Body of pancreas (tissue), 4 donors: ENCODE results near the gene EHMT2. TPM values are rescaled to one million over a fixed set of nuclear protein-coding genes. Genes with fewer than 3 reads are reported as not detected.
A peak's percentile ranks its signal among the peaks of the same experiment; 100 is the strongest.

Experiments used
- ATAC-seq: fragments of 150-250 bp; one replicate; pipeline ENCODE4 v1.9.1; 2016
- DNase-seq, 4 donors: peaks; one replicate each; pipeline ENCODE4 v3.0.0-alpha.2; 2019
- H3K27ac ChIP-seq, 4 donors: fragments of 200-600 bp; sonication (generic); 1 replicate in 3 of 4; 2 replicates in 1 of 4; pipeline versions ENCODE4 v1.5.1 to v1.6.1; 2016 to 2019; ENCODE audit warnings: mild to moderate bottlenecking in 1 of 4, mixed read lengths in 1 of 4, moderate library complexity in 1 of 4
- H3K27me3 ChIP-seq, 2 donors: fragments of 200-600 bp; sonication (generic); one replicate each; pipeline ENCODE4 v1.6.0; 2016; ENCODE audit warnings: mild to moderate bottlenecking in 1 of 2
- H3K36me3 ChIP-seq, 2 donors: fragments of 200-600 bp; sonication (generic); replicated peaks in 1 of 2; 2 replicates each; pipeline ENCODE4 v1.5.1; 2016; ENCODE audit warnings: low read depth in 2 of 2; ENCODE audit not compliant: insufficient read depth in 1 of 2
- H3K4me1 ChIP-seq: fragments of 200-600 bp; sonication (generic); one replicate; pipeline ENCODE4 v1.6.0; 2016
- H3K4me3 ChIP-seq, 2 donors: fragments of 200-600 bp; sonication (generic); 1 replicate in 1 of 2; 2 replicates in 1 of 2; pipeline ENCODE4 v1.5.1; 2016 to 2019
- H3K9me3 ChIP-seq, 3 donors: fragments of 200-600 bp; sonication (generic); 1 replicate in 2 of 3; 2 replicates in 1 of 3; pipeline ENCODE4 v1.5.1; 2016
- CTCF ChIP-seq, 7 experiments: fragments of 450-650 bp in 4 of 7; fragments of 200-600 bp in 3 of 7; sonication (generic) in 3 of 7; IDR thresholded peaks; one replicate each; pipeline ENCODE4 v1.5.1; 2016 to 2019; ENCODE audit warnings: antibody characterized with exemption in 7 of 7
- POLR2A ChIP-seq, 3 donors: fragments of 450-650 bp; IDR thresholded peaks; one replicate each; pipeline ENCODE4 v1.6.1; 2016; ENCODE audit warnings: antibody characterized with exemption in 3 of 3, mild to moderate bottlenecking in 2 of 3
- WGBS, 2 donors: methylation state at CpG; one replicate each; pipeline ENCODE4 v1.1.5; 2017; 5-methylcytosine and 5-hydroxymethylcytosine counted together
- intact Hi-C: fragments of 100-400 bp; cut with DNase I; formaldehyde crosslinking; loops from one replicate; pipeline ENCODE4 v1.15.1; 2023
- total RNA-seq, 2 donors: library from RNA; depleted of rRNA; stranded (reverse); fragments of >200 nt; gene quantifications; one replicate each; pipeline ENCODE4 v1.1.0, GENCODE V29; 2016

Gene EHMT2
- total RNA-seq, 2 donors from 2014 or later: 35.8 to 87.7 TPM

- no peak for DNase-seq
- peaks cover 0 to 2% of the 10 kb centered on the region in 2 donors for H3K36me3 ChIP-seq
- H3K27me3 ChIP-seq: no peaks in the 10 kb centered on the region
- H3K4me3 ChIP-seq: no peak overlapping the region
- ATAC-seq: no peak
- no peak for TF ChIP-seq CTCF (IDR thresholded peaks at IDR 0.05)
- no peak for TF ChIP-seq POLR2A (IDR thresholded peaks at IDR 0.05)
- H3K27ac ChIP-seq: peak overlapping the region in 3 of 4 donors; percentile 80 to 87 (median 86)
- 47 to 51% methylated on average over 4 of the region's 4 CpGs for WGBS, 2 donors
- H3K4me1 ChIP-seq: peaks cover 32% of the 10 kb centered on the region
- no peaks in the 10 kb centered on the region for H3K9me3 ChIP-seq
- intact Hi-C loops: no loop called here
These were observed 1.0 kb downstream of the EHMT2 start for GRCh38 chr6:31896493-31896855.

GRCh38 chr6:31892821-31893220, 4.7 kb downstream of the EHMT2 start:
- no peak for DNase-seq
- no peak for ATAC-seq
- H3K27ac ChIP-seq: no peak overlapping the region
- WGBS, 2 donors: 50 to 82% methylated on average over 1 to 5 of the region's 6 CpGs
- no peak overlapping the region for H3K4me3 ChIP-seq
- no peaks in the 10 kb centered on the region for H3K9me3 ChIP-seq
- H3K36me3 ChIP-seq: peaks cover 0 to 7% of the 10 kb centered on the region in 2 donors
- TF ChIP-seq POLR2A (IDR thresholded peaks at IDR 0.05): no peak
- no peak for TF ChIP-seq CTCF (IDR thresholded peaks at IDR 0.05)
- peaks cover 9% of the 10 kb centered on the region for H3K4me1 ChIP-seq
- H3K27me3 ChIP-seq: no peaks in the 10 kb centered on the region
- intact Hi-C loops: no loop called here

- WGBS, 2 donors: 90 to 97% methylated on average over 3 of the region's 3 CpGs
- ATAC-seq (no peak), DNase-seq (no peak)
- no peaks in the 10 kb centered on the region for H3K27me3 ChIP-seq
- no peaks in the 10 kb centered on the region for H3K4me1 ChIP-seq
- H3K9me3 ChIP-seq: no peaks in the 10 kb centered on the region
- intact Hi-C loops: no loop called here
- peaks cover 0 to 21% of the 10 kb centered on the region in 2 donors for H3K36me3 ChIP-seq
- TF ChIP-seq CTCF (IDR thresholded peaks at IDR 0.05): no peak
- no peak for TF ChIP-seq POLR2A (IDR thresholded peaks at IDR 0.05)
- H3K4me3 ChIP-seq: no peak overlapping the region
- no peak overlapping the region for H3K27ac ChIP-seq
These were observed 8.0 kb downstream of the EHMT2 start for GRCh38 chr6:31889331-31889972.

- TF ChIP-seq CTCF (IDR thresholded peaks at IDR 0.05): peak in 6 of 7 experiments; percentile 29 to 69 (median 52)
- TF ChIP-seq POLR2A (IDR thresholded peaks at IDR 0.05): no peak
- intact Hi-C loops: no loop called here
These were observed 8.9 kb downstream of the EHMT2 start for GRCh38 chr6:31888276-31889258.

More at GRCh38 chr6:31888276-31889258, 8.9 kb downstream of the EHMT2 start:
- no peak overlapping the region for H3K4me3 ChIP-seq
- peak in 2 of 4 donors; percentile 31 to 50 for DNase-seq
- no peaks in the 10 kb centered on the region for H3K27me3 ChIP-seq
- peak; percentile 29 for ATAC-seq
- no peaks in the 10 kb centered on the region for H3K9me3 ChIP-seq
- no peaks in the 10 kb centered on the region for H3K4me1 ChIP-seq
- H3K27ac ChIP-seq: no peak overlapping the region
- peaks cover 3 to 25% of the 10 kb centered on the region in 2 donors for H3K36me3 ChIP-seq
- WGBS, 2 donors: 71 to 91% methylated on average over 21 to 42 of the region's 43 CpGs
